HG02870 (cell line): ENCODE measurements around the gene TANGO2.

Source experiments
- ATAC-seq: cut with Tn5 transposase; IDR thresholded peaks from one replicate; pipeline ENCODE4 v1.9.1; 2021; ENCODE audit warnings: mild to moderate bottlenecking, moderate library complexity; ENCODE audit not compliant: unreplicated experiment

Gene TANGO2

GRCh38 chr22:20020533-20021195, at the start of gene TANGO2:
TSS of gene TANGO2 (plus strand) at chr22:20021110. CDS start at chr22:20036799, 15,689 bp downstream.
- peak; percentile 64 for ATAC-seq

- no peak for ATAC-seq
Measured at GRCh38 chr22:19971276-19972124, 49.4 kb upstream of the TANGO2 start.

GRCh38 chr22:19972251-19972650, 48.7 kb upstream of the TANGO2 start:
- no peak for ATAC-seq

- no peak for ATAC-seq
Measured at GRCh38 chr22:19972652-19973550, 48.0 kb upstream of the TANGO2 start.

GRCh38 chr22:19973551-19974267, 47.2 kb upstream of the TANGO2 start:
- ATAC-seq: no peak

GRCh38 chr22:19974268-19974861, 46.5 kb upstream of the TANGO2 start:
- ATAC-seq: no peak

GRCh38 chr22:19974935-19975706, 45.8 kb upstream of the TANGO2 start:
- no peak for ATAC-seq

GRCh38 chr22:19975707-19976035, 45.2 kb upstream of the TANGO2 start:
- no peak for ATAC-seq

- ATAC-seq: no peak
Measured at GRCh38 chr22:19976671-19977070, 44.2 kb upstream of the TANGO2 start.

GRCh38 chr22:19977296-19978243, 43.3 kb upstream of the TANGO2 start:
- no peak for ATAC-seq

- no peak for ATAC-seq
Measured at GRCh38 chr22:19978748-19979147, 42.2 kb upstream of the TANGO2 start.

GRCh38 chr22:19979712-19980493, 41.0 kb upstream of the TANGO2 start:
- ATAC-seq: no peak

- ATAC-seq: no peak
Measured at GRCh38 chr22:19980766-19981165, 40.1 kb upstream of the TANGO2 start.

- ATAC-seq: no peak
Measured at GRCh38 chr22:19981171-19981960, 39.5 kb upstream of the TANGO2 start.

GRCh38 chr22:19981961-19982920, 38.7 kb upstream of the TANGO2 start:
- ATAC-seq: no peak
